Neural progenitor cell (in vitro differentiated cells): Measurements from ENCODE around the gene PCSK6. TPM values are rescaled to one million over a fixed set of nuclear protein-coding genes. Genes with fewer than 3 reads are reported as not detected.

Experiments used
- DNase-seq: peaks from one replicate; pipeline ENCODE4 v3.0.0-alpha.2; 2016; ENCODE audit warnings: low spot score
- H2AFZ ChIP-seq: fragments of 200-600 bp; sonication (generic); replicated peaks from 2 replicates; pipeline ENCODE4 v1.6.1; 2016; ENCODE audit warnings: antibody characterized with exemption
- H3F3A ChIP-seq: fragments of 200-600 bp; sonication (generic); 2 replicates; pipeline ENCODE4 v1.6.1; 2016; ENCODE audit warnings: antibody characterized with exemption, low read depth
- H3K27ac ChIP-seq: fragments of 200-600 bp; sonication (generic); 2 replicates; pipeline ENCODE4 v1.5.1; 2016; ENCODE audit warnings: mild to moderate bottlenecking
- H3K27me3 ChIP-seq: fragments of 200-600 bp; sonication (generic); 2 replicates; pipeline ENCODE4 v1.6.1; 2016; ENCODE audit warnings: mild to moderate bottlenecking, moderate library complexity
- H3K36me3 ChIP-seq: fragments of 200-600 bp; sonication (generic); 2 replicates; pipeline ENCODE4 v1.5.1; 2016
- H3K4me1 ChIP-seq: fragments of 200-600 bp; sonication (generic); 2 replicates; pipeline ENCODE4 v1.6.1; 2016; ENCODE audit warnings: mixed run types
- H3K4me2 ChIP-seq: fragments of 200-600 bp; sonication (generic); 2 replicates; pipeline ENCODE4 v1.6.1; 2016
- H3K4me3 ChIP-seq: fragments of 200-600 bp; sonication (generic); 2 replicates; pipeline ENCODE4 v1.5.1; 2016
- H3K79me2 ChIP-seq: fragments of 200-600 bp; sonication (generic); 2 replicates; pipeline ENCODE4 v1.6.1; 2016; ENCODE audit warnings: low read depth
- H3K9ac ChIP-seq: fragments of 200-600 bp; sonication (generic); 2 replicates; pipeline ENCODE4 v1.6.1; 2016
- H3K9me3 ChIP-seq: fragments of 200-600 bp; sonication (generic); 2 replicates; pipeline ENCODE4 v1.5.1; 2016; ENCODE audit warnings: low read depth
- H4K20me1 ChIP-seq: fragments of 200-600 bp; sonication (generic); 2 replicates; pipeline ENCODE4 v1.6.1; 2016; ENCODE audit warnings: low read depth
- H3K27ac Mint-ChIP-seq: 3 replicates; pipeline ENCODE4 v1.8.0; 2021; ENCODE audit warnings: mixed read lengths
- H3K27me3 Mint-ChIP-seq: 2 replicates; pipeline ENCODE4 v1.8.0; 2022; ENCODE audit warnings: low read depth, mild to moderate bottlenecking, inconsistent platforms, moderate library complexity, mixed read lengths; ENCODE audit not compliant: insufficient read depth
- H3K36me3 Mint-ChIP-seq: 3 replicates; pipeline ENCODE4 v1.8.0; 2021; ENCODE audit warnings: mixed read lengths
- H3K4me1 Mint-ChIP-seq: 3 replicates; pipeline ENCODE4 v1.8.0; 2021; ENCODE audit warnings: mixed read lengths
- H3K4me3 Mint-ChIP-seq: 3 replicates; pipeline ENCODE4 v1.8.0; 2021; ENCODE audit warnings: mild to moderate bottlenecking, moderate library complexity, mixed read lengths
- H3K9me3 Mint-ChIP-seq: 3 replicates; pipeline ENCODE4 v1.8.0; 2020; ENCODE audit warnings: mixed read lengths
- CTCF ChIP-seq: fragments of 200-600 bp; sonication (generic); IDR thresholded peaks from 2 replicates; pipeline ENCODE4 v1.5.1; 2017; ENCODE audit warnings: antibody characterized with exemption, mild to moderate bottlenecking
- EZH2 ChIP-seq: fragments of 200-600 bp; sonication (generic); IDR thresholded peaks from 2 replicates; pipeline ENCODE4 v1.6.1; 2017; ENCODE audit warnings: antibody characterized with exemption, mild to moderate bottlenecking, moderate library complexity
- EZH2phosphoT487 ChIP-seq: fragments of 200-600 bp; sonication (generic); IDR thresholded peaks from 2 replicates; pipeline ENCODE4 v1.6.1; 2017; ENCODE audit warnings: antibody characterized with exemption
- total RNA-seq: library from RNA; depleted of rRNA; stranded (reverse); fragments of >200 nt; gene quantifications from 2 replicates; pipeline ENCODE4 v1.2.3, GENCODE V29; 2015; ENCODE audit warnings: low replicate concordance

The PCSK6 gene
- total RNA-seq, 1 donor from 2014 or later: 1.9 TPM

GRCh38 chr15:101411581-101411980 is 77.9 kb downstream of the PCSK6 start:
- no peak overlapping the region for H3K9ac ChIP-seq
- TF ChIP-seq EZH2phosphoT487 (no peak), EZH2 (no peak), CTCF (no peak)
- no peaks in the 10 kb centered on the region for H3K27me3 ChIP-seq
- no peaks in the 10 kb centered on the region for H4K20me1 ChIP-seq
- peaks cover 3% of the 10 kb centered on the region for H3K9me3 Mint-ChIP-seq
- H3K36me3 ChIP-seq: no peaks in the 10 kb centered on the region
- no peak overlapping the region for H3K27ac Mint-ChIP-seq
- H3K4me2 ChIP-seq: no peak overlapping the region
- H3K36me3 Mint-ChIP-seq: peaks cover 3% of the 10 kb centered on the region
- H3K9me3 ChIP-seq: no peaks in the 10 kb centered on the region
- no peak overlapping the region for H2AFZ ChIP-seq
- no peak overlapping the region for H3K4me3 Mint-ChIP-seq
- H3K27me3 Mint-ChIP-seq: peaks cover 2% of the 10 kb centered on the region
- H3K79me2 ChIP-seq: no peaks in the 10 kb centered on the region
- H3K27ac ChIP-seq: no peak overlapping the region
- DNase-seq: no peak
- H3F3A ChIP-seq: no peaks in the 10 kb centered on the region
- no peak overlapping the region for H3K4me3 ChIP-seq
- H3K4me1 ChIP-seq: peaks cover 11% of the 10 kb centered on the region
- peaks cover 7% of the 10 kb centered on the region for H3K4me1 Mint-ChIP-seq

GRCh38 chr15:101411085-101411484 is 78.4 kb downstream of the PCSK6 start:
- peaks cover 1% of the 10 kb centered on the region for H3K9me3 Mint-ChIP-seq
- Histone ChIP-seq H3K9me3 (no peaks in the 10 kb centered on the region), H3F3A (no peaks in the 10 kb centered on the region), H3K4me3 (no peak overlapping the region), H3K36me3 (no peaks in the 10 kb centered on the region), H3K27ac (no peak overlapping the region), H3K27me3 (no peaks in the 10 kb centered on the region), H3K9ac (no peak overlapping the region), H3K4me1 (peaks cover 11% of the 10 kb centered on the region), H3K79me2 (no peaks in the 10 kb centered on the region), H2AFZ (no peak overlapping the region), H4K20me1 (no peaks in the 10 kb centered on the region), H3K4me2 (no peak overlapping the region)
- TF ChIP-seq CTCF (no peak), EZH2 (no peak), EZH2phosphoT487 (no peak)
- H3K27ac Mint-ChIP-seq: no peak overlapping the region
- peaks cover 2% of the 10 kb centered on the region for H3K27me3 Mint-ChIP-seq
- H3K4me3 Mint-ChIP-seq: no peak overlapping the region
- peaks cover 3% of the 10 kb centered on the region for H3K36me3 Mint-ChIP-seq
- DNase-seq: no peak
- H3K4me1 Mint-ChIP-seq: peaks cover 10% of the 10 kb centered on the region

DNA sequence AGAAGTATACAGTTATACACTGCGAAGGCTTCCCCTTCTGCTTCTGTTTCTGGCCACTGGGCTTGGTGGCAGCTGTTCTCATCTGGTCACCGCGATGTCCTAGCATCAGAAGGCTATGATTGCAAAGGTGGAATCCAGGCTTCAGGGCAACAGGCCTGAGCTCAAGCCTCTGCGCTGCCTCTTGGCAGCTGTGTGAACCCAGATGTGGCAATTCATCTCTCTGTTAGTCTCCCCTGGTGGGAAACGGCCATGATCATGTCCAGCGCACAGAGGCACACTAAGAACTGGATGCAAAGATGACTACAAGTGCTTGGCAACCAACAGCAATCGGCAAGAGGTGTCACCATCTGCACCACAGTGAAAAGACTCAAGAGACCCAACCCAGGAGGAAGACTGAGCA is 78.9 kb downstream of the PCSK6 start:
- peaks cover 11% of the 10 kb centered on the region for H3K4me1 ChIP-seq
- no peaks in the 10 kb centered on the region for H3F3A ChIP-seq
- H3K9me3 ChIP-seq: no peaks in the 10 kb centered on the region
- no peaks in the 10 kb centered on the region for H3K79me2 ChIP-seq
- no peak overlapping the region for H3K4me3 ChIP-seq
- no peak overlapping the region for H3K4me3 Mint-ChIP-seq
- H3K9me3 Mint-ChIP-seq: no peaks in the 10 kb centered on the region
- peaks cover 12% of the 10 kb centered on the region for H3K4me1 Mint-ChIP-seq
- TF ChIP-seq CTCF (no peak), EZH2 (no peak), EZH2phosphoT487 (no peak)
- no peaks in the 10 kb centered on the region for H4K20me1 ChIP-seq
- H3K9ac ChIP-seq: no peak overlapping the region
- no peak overlapping the region for H3K4me2 ChIP-seq
- no peak overlapping the region for H3K27ac Mint-ChIP-seq
- no peak for DNase-seq
- H3K27ac ChIP-seq: no peak overlapping the region
- H3K36me3 Mint-ChIP-seq: peaks cover 3% of the 10 kb centered on the region
- H3K36me3 ChIP-seq: no peaks in the 10 kb centered on the region
- no peaks in the 10 kb centered on the region for H3K27me3 Mint-ChIP-seq
- H3K27me3 ChIP-seq: no peaks in the 10 kb centered on the region
- H2AFZ ChIP-seq: no peak overlapping the region

DNA sequence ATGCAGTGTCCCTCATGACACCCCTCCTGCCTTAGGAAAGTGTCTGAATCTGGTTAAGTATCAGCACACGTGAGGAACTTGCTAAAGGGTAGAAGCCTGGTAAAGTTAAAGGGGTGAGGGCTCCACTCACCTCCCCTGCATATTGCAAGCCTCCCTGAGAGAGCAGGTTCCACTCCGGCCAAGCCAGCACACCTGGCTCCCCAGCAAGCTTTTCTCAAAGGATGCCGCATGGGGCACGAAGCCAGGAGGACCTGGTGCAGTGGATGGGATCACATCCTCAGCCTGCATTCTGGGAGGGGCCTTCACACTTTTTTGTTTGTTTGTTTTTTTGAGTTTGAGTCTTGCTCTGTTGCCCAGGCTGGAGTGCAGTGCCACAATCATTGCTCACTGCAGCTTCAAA is 79.9 kb downstream of the PCSK6 start:
- no peaks in the 10 kb centered on the region for H3K9me3 Mint-ChIP-seq
- Histone ChIP-seq H3F3A (no peaks in the 10 kb centered on the region), H3K4me2 (no peak overlapping the region), H3K9ac (no peak overlapping the region), H3K4me1 (peaks cover 11% of the 10 kb centered on the region), H3K27ac (no peak overlapping the region), H3K27me3 (no peaks in the 10 kb centered on the region), H3K4me3 (no peak overlapping the region), H4K20me1 (no peaks in the 10 kb centered on the region), H2AFZ (no peak overlapping the region), H3K79me2 (no peaks in the 10 kb centered on the region), H3K36me3 (no peaks in the 10 kb centered on the region), H3K9me3 (no peaks in the 10 kb centered on the region)
- no peak overlapping the region for H3K27ac Mint-ChIP-seq
- no peak for DNase-seq
- no peaks in the 10 kb centered on the region for H3K27me3 Mint-ChIP-seq
- H3K4me1 Mint-ChIP-seq: peaks cover 12% of the 10 kb centered on the region
- H3K4me3 Mint-ChIP-seq: no peak overlapping the region
- TF ChIP-seq EZH2 (no peak), CTCF (no peak), EZH2phosphoT487 (no peak)
- peaks cover 3% of the 10 kb centered on the region for H3K36me3 Mint-ChIP-seq
